ENCODE results near the gene SLC24A1.

The SLC24A1 gene

GRCh38 chr15:65653341-65653740 lies 31.6 kb downstream of the SLC24A1 start:
- DNase-seq (ENCODE audit: low read depth): no peak

DNA sequence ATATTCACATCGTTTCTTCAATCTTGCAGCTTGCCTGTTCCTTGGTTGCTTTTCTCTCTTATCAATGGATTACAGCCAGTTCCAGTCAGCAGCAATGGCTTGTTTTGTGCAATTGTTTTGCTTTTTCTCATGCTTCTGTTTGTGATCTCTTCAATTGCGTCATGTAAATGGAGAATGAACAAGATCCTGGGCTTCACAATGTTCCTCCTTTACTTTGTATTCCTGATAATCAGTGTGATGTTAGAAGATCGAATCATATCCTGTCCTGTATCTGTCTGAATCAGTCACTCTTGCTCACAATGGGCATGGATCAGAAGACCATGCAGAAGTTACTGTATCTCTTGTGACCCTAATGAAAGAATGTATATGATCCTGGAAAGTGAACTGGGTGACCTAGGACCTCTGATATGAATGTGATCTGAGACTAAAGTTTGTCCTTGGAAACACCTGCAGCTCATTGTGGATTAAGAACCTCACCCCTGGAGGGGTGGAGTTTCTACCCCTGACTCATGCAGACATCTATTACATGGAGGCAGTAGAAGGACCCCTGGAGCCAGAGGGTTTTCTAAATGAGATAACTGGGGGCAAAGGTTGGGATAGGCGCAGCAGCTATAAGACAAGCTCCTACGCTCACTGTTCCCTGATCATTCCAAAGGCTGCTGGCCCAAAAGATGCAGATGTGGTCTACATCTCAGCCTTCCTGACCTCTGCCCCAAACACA lies 32.2 kb downstream of the SLC24A1 start:
- DNase-seq (ENCODE audit: low read depth): no peak

DNA sequence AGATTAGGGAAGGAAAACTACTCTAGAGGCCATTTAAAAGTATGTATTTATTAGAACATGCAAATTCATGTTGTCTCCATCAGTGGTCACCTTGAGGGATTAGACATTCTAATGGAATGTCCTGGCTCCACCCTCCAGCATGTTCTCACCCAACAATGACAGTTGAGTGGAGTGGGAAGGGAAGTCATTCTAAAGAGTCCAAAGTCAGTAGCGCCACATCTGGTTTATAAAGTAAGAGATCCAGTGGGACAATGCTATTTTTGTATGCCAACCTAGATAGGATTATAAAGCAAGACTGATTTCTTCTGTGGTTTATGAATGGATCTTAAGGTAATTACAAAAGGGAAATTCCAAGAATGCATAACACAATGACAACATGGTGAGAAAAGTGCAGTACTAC lies 33.3 kb downstream of the SLC24A1 start:
- DNase-seq (ENCODE audit: low read depth): no peak

DNA sequence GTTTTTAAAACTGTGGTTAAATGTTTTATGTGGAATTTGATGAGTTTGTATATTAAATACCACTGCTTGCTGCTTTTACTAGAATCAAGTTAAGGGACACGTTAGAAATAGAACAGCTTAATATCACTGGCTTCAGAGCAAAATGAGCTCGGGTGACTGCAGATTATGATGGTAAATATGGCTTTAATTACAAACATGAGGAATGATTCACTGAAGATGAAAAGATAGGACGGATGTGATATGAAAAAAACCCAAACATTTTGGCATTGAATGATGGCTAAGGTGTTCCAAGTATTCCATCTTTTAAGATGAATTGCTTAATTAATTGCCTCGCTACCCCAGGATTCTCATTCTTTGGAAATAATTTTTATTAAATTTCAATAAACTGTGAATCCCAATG lies 33.7 kb downstream of the SLC24A1 start:
- no peak for DNase-seq (ENCODE audit: low read depth)

DNA sequence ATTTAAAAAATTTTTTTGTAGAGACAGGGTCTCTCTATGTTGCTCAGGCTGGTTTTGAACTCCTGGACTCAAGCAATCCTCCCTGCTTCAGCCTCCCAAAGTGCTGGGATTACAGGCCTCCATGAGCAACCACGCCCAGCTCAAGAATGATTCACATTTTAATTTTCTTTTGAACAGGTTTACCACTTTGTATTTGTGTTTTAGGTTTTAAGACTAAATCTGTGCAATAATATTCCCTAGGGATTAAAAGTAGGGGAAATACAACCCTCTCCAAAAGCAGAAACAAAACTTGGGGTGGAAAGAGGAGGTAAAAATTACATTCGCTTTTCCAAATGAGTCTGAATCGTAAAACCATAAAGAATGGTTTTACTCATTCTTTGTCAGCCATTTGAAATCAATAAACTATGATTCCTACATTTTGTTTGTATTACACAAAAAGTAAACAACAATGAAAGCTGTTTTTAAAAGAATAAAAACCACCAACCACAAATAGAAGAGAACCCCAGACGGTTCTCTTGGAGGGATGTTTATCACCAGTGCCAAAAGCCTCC lies 37.8 kb downstream of the SLC24A1 start:
- DNase-seq (ENCODE audit: low read depth): no peak

DNA sequence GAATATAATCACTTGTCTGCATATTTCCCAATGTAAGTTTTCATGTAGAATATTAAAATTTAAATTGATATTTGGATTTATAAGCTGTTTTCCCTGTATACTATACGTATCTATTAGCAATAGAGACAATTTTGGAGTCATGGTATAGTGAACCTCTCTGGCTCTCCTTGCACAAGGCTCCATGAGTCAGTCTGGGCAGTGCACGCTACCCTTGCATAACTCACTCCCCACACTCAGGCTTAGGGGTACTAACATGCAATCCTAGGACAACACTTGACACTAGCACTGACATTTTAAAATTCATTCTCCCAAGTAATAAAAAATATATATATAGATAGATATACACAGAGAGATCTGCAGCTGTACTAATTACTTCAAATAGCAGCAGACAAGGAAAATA lies 39.2 kb downstream of the SLC24A1 start:
- no peak for DNase-seq (ENCODE audit: low read depth)

DNA sequence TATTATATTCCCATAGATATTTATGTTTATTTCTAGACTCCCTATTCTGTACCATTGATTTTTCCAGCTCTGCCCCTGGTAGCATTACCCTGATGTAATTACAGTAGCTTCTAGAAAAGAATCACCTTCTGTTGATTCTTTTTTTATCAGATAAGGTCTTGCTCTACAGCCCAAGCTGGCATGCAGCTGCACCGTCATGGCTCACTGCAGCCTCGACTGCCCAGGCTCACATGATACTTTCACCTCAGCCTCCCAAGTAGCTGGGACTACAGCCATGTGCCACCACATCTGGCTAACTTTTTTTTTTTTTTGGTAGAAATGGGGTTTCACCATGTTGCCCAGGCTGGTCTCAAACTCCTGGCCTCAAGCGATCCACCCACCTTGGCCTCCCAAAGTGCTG lies 41.8 kb downstream of the SLC24A1 start:
- DNase-seq (ENCODE audit: low read depth): no peak

DNA sequence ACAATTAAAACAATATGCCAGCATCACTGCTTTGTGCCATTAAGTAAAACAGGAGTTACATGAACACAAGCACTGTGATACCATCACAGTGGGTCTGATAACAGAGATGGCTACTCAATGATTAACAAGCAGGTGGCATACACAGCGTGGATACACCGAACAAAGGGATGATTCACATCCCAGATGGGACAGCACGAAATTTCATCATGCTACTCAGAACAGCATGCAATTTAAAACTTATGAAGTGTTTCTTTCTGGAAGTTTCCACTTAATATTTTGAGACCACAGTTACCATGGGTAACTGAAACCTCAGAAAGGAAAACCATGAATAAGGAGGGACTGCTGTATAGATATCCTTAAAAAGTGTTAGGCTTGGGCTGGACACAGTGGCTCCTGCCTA lies 44.5 kb downstream of the SLC24A1 start:
- DNase-seq (ENCODE audit: low read depth): no peak

DNA sequence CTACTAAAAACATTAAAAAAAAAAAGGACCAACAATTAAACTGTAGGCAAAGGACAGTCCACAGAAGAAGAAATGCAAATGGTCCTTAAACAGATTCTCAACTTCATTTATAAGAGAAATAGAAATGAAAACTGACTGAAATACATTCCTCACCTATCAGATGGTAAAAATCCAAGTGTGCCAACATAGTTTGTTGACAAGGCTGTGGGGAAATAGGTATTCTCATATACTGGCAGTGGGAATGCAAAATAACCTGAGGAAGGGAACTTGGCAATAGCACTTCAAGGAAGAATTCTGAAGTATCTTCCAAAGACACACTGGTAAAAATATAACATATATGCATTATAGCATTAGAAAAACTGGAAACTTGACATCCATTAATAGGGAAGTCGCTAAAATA lies 53.8 kb downstream of the SLC24A1 start:
- no peak for DNase-seq (ENCODE audit: low read depth)

- no peak for DNase-seq (ENCODE audit: low read depth)
Observed at GRCh38 chr15:65676123-65676522, 54.4 kb downstream of the SLC24A1 start.

DNA sequence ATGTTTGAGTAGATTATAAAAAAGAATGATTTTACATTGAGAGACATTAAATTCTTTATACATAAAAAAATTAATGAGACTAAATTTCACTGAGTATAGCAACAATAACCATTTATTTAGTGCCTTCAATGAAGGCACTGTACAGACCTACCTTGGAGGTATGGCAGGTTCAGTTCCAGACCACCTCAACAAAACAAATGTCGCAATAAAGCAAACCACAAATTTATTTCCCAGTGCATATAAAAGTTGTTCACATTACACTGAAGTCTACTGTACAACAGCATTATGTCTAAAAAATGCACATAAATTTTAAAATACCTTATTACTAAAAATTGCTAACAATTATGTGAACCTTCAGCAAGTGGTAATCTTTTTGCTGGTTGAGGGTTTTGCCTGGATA lies 58.8 kb downstream of the SLC24A1 start:
- no peak for DNase-seq (ENCODE audit: low read depth)

GRCh38 chr15:65682404-65682911 lies 60.7 kb downstream of the SLC24A1 start:
- DNase-seq (ENCODE audit: low read depth): no peak

DNA sequence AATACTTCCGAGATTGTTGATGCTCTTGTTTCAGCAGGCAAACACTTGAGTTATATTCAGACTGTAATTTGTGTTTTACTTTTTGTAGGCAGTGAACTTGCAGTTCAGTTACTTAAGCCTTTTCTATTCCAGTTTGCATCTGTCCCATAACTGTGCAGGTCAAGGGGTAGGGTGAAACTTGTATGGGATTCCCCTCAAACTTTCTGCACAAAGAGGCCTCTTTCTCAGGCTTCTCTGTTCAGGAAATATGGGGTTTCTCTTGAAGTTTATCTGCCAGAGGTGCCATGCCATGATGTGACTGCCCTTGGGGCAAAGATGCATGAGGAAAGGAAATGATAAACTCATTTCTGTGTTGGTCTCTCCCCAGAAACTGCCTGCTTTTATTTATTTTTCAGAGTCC lies 66.7 kb downstream of the SLC24A1 start:
- DNase-seq (ENCODE audit: low read depth): no peak

- no peak for DNase-seq (ENCODE audit: low read depth)
Observed at GRCh38 chr15:65690173-65690572, 68.4 kb downstream of the SLC24A1 start.

DNA sequence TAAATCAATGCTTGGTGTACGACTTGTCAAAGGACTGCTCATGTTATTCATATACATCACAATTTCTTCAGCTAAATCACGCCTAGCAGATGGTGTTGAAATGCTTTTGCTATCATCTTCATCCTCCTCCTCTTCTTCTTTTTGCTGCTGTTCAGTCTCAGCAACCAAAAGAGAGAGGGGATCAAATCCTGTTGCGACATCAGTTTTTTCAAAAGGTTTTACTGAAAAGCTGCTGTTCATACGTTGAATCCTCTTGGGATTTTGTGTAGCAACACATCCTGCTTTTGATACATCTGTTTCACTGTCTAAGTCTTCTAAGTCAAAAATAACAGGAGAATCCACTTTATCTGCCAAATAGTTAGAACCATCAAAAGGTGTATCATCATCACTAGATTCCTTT lies 69.0 kb downstream of the SLC24A1 start:
- no peak for DNase-seq (ENCODE audit: low read depth)

- DNase-seq (ENCODE audit: low read depth): no peak
Observed at GRCh38 chr15:65695081-65695480, 73.3 kb downstream of the SLC24A1 start.
